ENCODE results near the gene QSER1.

DNA sequence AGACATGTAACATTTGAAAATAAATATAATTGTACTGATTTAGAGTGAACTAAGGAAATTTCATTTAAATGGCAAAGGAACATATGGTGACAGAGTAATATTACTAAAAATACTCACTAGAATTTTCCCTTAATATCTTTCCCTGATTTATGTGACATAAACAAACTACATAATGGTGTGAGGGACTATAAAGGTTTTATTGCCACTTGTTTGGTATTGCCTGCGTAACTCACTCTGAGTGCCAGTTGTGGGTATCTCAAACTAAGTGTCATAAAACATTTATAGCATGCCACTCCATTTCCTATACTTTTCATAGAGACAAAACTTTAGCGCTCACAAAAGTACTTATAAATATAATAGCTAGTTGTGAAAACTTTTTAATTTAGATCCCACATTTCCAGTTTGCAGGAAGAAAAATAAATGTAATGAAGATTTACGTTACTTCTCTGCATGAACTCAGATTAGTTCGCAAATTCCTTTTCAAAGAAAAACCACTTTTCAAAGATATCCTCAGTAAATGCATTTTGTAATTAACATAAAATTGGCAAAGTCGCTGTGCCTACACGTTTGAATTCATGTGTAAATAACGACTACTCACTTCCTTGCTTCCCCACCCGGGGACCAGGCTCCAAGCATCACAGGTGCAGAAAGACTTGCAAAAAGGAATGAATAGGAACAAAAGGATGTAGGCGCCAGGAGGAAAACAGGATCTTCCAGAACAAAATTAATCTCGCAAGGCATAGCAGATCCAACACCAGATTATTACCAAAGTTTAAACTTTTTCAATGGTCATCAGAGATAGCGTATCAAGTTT is 1.6 kb upstream of the QSER1 start:
- TF ChIP-seq, protein P1, sequence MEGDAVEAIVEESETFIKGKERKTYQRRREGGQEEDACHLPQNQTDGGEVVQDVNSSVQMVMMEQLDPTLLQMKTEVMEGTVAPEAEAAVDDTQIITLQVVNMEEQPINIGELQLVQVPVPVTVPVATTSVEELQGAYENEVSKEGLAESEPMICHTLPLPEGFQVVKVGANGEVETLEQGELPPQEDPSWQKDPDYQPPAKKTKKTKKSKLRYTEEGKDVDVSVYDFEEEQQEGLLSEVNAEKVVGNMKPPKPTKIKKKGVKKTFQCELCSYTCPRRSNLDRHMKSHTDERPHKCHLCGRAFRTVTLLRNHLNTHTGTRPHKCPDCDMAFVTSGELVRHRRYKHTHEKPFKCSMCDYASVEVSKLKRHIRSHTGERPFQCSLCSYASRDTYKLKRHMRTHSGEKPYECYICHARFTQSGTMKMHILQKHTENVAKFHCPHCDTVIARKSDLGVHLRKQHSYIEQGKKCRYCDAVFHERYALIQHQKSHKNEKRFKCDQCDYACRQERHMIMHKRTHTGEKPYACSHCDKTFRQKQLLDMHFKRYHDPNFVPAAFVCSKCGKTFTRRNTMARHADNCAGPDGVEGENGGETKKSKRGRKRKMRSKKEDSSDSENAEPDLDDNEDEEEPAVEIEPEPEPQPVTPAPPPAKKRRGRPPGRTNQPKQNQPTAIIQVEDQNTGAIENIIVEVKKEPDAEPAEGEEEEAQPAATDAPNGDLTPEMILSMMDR (IDR thresholded peaks at IDR 0.05; ENCODE audit: insufficient read depth, low read length, poor library complexity, severe bottlenecking): no peak
- TF ChIP-seq EZH2phosphoT487 (conservative IDR thresholded peaks at IDR 0.05; ENCODE audit: low read length): no peak

Measured in SU-DHL-6 (cell line).